K562 (cell line): ENCODE results near the gene LAMA4. TPM values are rescaled to one million over a fixed set of nuclear protein-coding genes. Genes with fewer than 3 reads are reported as not detected.

Source experiments
- ATAC-seq: fragments of 200-7000 bp; cut with Tn5 transposase; 3 replicates; pipeline ENCODE4 v1.9.1; 2020; ENCODE audit warnings: moderate library complexity
- BruUV-seq: library from RNA; stranded (reverse); fragments of 400-500 nt; replicated peaks from 2 replicates; lab custom pipeline; 2021; lab: Mats Ljungman, UMichigan
- CTCF ChIA-PET: fragments of 300-600 bp; formaldehyde crosslinking; extraction: SDS; loops from one replicate; lab custom pipeline; 2021; ENCODE audit warnings: low intra/inter-chr PET ratio; lab: Yijun Ruan, JAX
- POLR2A ChIA-PET: fragments of 300-600, 350-650 bp; sonication (Branson Sonifier 250); formaldehyde crosslinking; extraction: SDS; loops from one replicate; lab custom pipeline; 2021; ENCODE audit warnings: antibody characterized with exemption, inconsistent platforms; lab: Yijun Ruan, JAX
- DNase-seq, 4 experiments: peaks; one replicate each; pipeline versions ENCODE4 v3.0.0 to v3.0.0-alpha.2; 2011 to 2018; ENCODE audit warnings: low spot score in 3 of 4, mixed read lengths in 3 of 4; ENCODE audit errors: extremely low read depth in 1 of 4
- FAIRE-seq: peaks from 2 replicates; lab custom pipeline; 2011; peaks lifted over from hg19 to GRCh38; lab: Jason Lieb, UNC
- H2AFZ ChIP-seq: 2 replicates; pipeline ENCODE4 v1.6.0; 2011; ENCODE audit warnings: low read depth, low read length, control low read depth, inconsistent platforms
- H3K27ac ChIP-seq: fragments of 200-600 bp; 3 replicates; pipeline ENCODE4 v1.8.0; 2011; ENCODE audit warnings: low read depth, mild to moderate bottlenecking, control low read depth, inconsistent platforms, low read length, moderate library complexity, mixed read lengths; ENCODE audit errors: extremely low read depth
- H3K27me3 ChIP-seq, 2 experiments: fragments of 300-600 bp in 1 of 2; 2 replicates in 1 of 2; 3 replicates in 1 of 2; pipeline versions ENCODE4 v1.6.0 to v1.8.0; 2011; ENCODE audit warnings: inconsistent platforms in 2 of 2, low read length in 2 of 2, mild to moderate bottlenecking in 1 of 2, mixed read lengths in 1 of 2, moderate library complexity in 1 of 2; ENCODE audit not compliant: control insufficient read depth in 2 of 2, insufficient read depth in 2 of 2
- H3K36me3 ChIP-seq: fragments of 300-600 bp; 3 replicates; pipeline ENCODE4 v1.8.0; 2011; ENCODE audit warnings: mild to moderate bottlenecking, low read length, inconsistent platforms; ENCODE audit not compliant: control insufficient read depth, insufficient read depth
- H3K4me1 ChIP-seq, 2 experiments: fragments of 200-600 bp in 1 of 2; replicated peaks in 1 of 2; 2 replicates in 1 of 2; 3 replicates in 1 of 2; pipeline versions ENCODE4 v1.5.1 to v1.8.0; 2011; ENCODE audit warnings: inconsistent platforms in 2 of 2, low read length in 2 of 2, mild to moderate bottlenecking in 1 of 2, mixed read lengths in 1 of 2, moderate library complexity in 1 of 2; ENCODE audit not compliant: control insufficient read depth in 2 of 2, insufficient read depth in 2 of 2
- H3K4me2 ChIP-seq: 2 replicates; pipeline ENCODE4 v1.6.1; 2011; ENCODE audit warnings: low read length, control low read depth, inconsistent platforms, mixed read lengths; ENCODE audit not compliant: insufficient read depth
- H3K4me3 ChIP-seq: fragments of 200-600 bp; sonication (generic), shearing (Covaris generic); 2 replicates; pipeline ENCODE4 v1.5.1; 2016; ENCODE audit warnings: control low read depth, inconsistent platforms
- H3K79me2 ChIP-seq: fragments of 200-600 bp; 3 replicates; pipeline ENCODE4 v1.8.0; 2011; ENCODE audit warnings: low read length, inconsistent platforms; ENCODE audit not compliant: control insufficient read depth, insufficient read depth
- H3K9ac ChIP-seq, 2 experiments: 2 replicates each; pipeline versions ENCODE4 v1.6.0 to v1.6.1; 2011; ENCODE audit warnings: low read depth in 2 of 2, low read length in 2 of 2, control low read depth in 1 of 2, inconsistent platforms in 1 of 2, mild to moderate bottlenecking in 1 of 2, mixed read lengths in 1 of 2; ENCODE audit not compliant: insufficient read depth in 1 of 2
- H3K9me1 ChIP-seq: one replicate; pipeline ENCODE4 v1.6.0; 2011; ENCODE audit warnings: inconsistent platforms, mild to moderate bottlenecking, low read length, moderate library complexity; ENCODE audit not compliant: control insufficient read depth, insufficient read depth
- H3K9me3 ChIP-seq: replicated peaks from 2 replicates; pipeline ENCODE4 v1.5.1; 2011; ENCODE audit warnings: low read depth, low read length, inconsistent platforms; ENCODE audit not compliant: control insufficient read depth, insufficient read depth
- H4K20me1 ChIP-seq: replicated peaks from 2 replicates; pipeline ENCODE4 v1.6.1; 2011; ENCODE audit warnings: low read length, inconsistent platforms, mixed read lengths; ENCODE audit not compliant: control insufficient read depth, insufficient read depth
- BCOR ChIP-seq: fragments of 450-650 bp; IDR thresholded peaks from 2 replicates; pipeline ENCODE4 v1.6.1; 2016
- CEBPB ChIP-seq: fragments of 450-650 bp; IDR thresholded peaks from 2 replicates; pipeline ENCODE4 v1.6.1; 2016; ENCODE audit warnings: missing genetic modification characterization, missing compliant biosample characterization
- CEBPG ChIP-seq, 3 experiments: fragments of 200-800 bp in 1 of 3; sonication (Bioruptor generic) in 1 of 3; sonication (generic) in 1 of 3; formaldehyde crosslinking in 1 of 3; IDR thresholded peaks in 2 of 3; conservative IDR thresholded peaks in 1 of 3; 2 replicates each; pipeline versions ENCODE4 v1.6.1 to v1.8.0; 2016 to 2022; ENCODE audit warnings: missing compliant biosample characterization in 2 of 3, missing genetic modification characterization in 2 of 3, mild to moderate bottlenecking in 1 of 3, missing genetic modification reagents in 1 of 3
- CREB3 ChIP-seq: fragments of 450-650 bp; conservative IDR thresholded peaks from 2 replicates; pipeline ENCODE4 v1.6.1; 2016; ENCODE audit warnings: missing genetic modification characterization, low read depth, mild to moderate bottlenecking, missing compliant biosample characterization, moderate library complexity
- DNMT1 ChIP-seq: fragments of 450-650 bp; IDR thresholded peaks from 2 replicates; pipeline ENCODE4 v1.6.1; 2016; ENCODE audit warnings: antibody characterized with exemption, mild to moderate bottlenecking
- EP400 ChIP-seq: fragments of 450-650 bp; IDR thresholded peaks from 2 replicates; pipeline ENCODE4 v1.6.1; 2017; ENCODE audit warnings: antibody characterized with exemption, mild to moderate bottlenecking, moderate library complexity
- FUS ChIP-seq: fragments of 200-400 bp; formaldehyde crosslinking; optimal IDR thresholded peaks from 2 replicates; pipeline ENCODE3; 2017; ENCODE audit warnings: low read depth, low read length
- MAFF ChIP-seq: IDR thresholded peaks from 2 replicates; pipeline ENCODE4 v1.6.1; 2012; ENCODE audit warnings: low read length, improper control_type of control experiment
- NONO ChIP-seq, 2 experiments: fragments of 200-400 bp in 1 of 2; fragments of 450-650 bp in 1 of 2; formaldehyde crosslinking in 1 of 2; IDR thresholded peaks; 2 replicates each; pipeline ENCODE4 v1.6.1; 2017; ENCODE audit warnings: low read depth in 2 of 2, mild to moderate bottlenecking in 2 of 2, moderate library complexity in 2 of 2, low read length in 1 of 2
- PTRF ChIP-seq: fragments of 450-650 bp; IDR thresholded peaks from 2 replicates; pipeline ENCODE4 v1.6.1; 2016; ENCODE audit warnings: mild to moderate bottlenecking, missing genetic modification characterization, missing compliant biosample characterization
- RBFOX2 ChIP-seq: fragments of 200-400 bp; formaldehyde crosslinking; IDR thresholded peaks from 2 replicates; pipeline ENCODE4 v1.6.1; 2017; ENCODE audit warnings: low read depth, mild to moderate bottlenecking, low read length, moderate library complexity
- RFX7 ChIP-seq: fragments of 250-450 bp; sonication (Bioruptor Pico); IDR thresholded peaks from 2 replicates; pipeline ENCODE4 v1.5.1; 2021; ENCODE audit warnings: mild to moderate bottlenecking
- SAFB2 ChIP-seq: fragments of 200-400 bp; formaldehyde crosslinking; IDR thresholded peaks from 2 replicates; pipeline ENCODE4 v1.6.1; 2018; ENCODE audit warnings: borderline replicate concordance, low read length, low read depth, moderate library complexity; ENCODE audit not compliant: severe bottlenecking
- SIN3A ChIP-seq, 2 experiments: fragments of 150-350 bp in 1 of 2; IDR thresholded peaks; 2 replicates each; pipeline ENCODE4 v1.6.1; 2011 to 2016; ENCODE audit warnings: borderline replicate concordance in 2 of 2, low read depth in 2 of 2, low read length in 2 of 2, mild to moderate bottlenecking in 2 of 2, moderate library complexity in 2 of 2; ENCODE audit not compliant: control insufficient read depth in 1 of 2
- SMAD4 ChIP-seq: fragments of 250-450 bp; sonication (Bioruptor Pico); conservative IDR thresholded peaks from 2 replicates; pipeline ENCODE4 v1.8.0; 2021; ENCODE audit warnings: inconsistent platforms, mild to moderate bottlenecking, moderate library complexity
- ZC3H8 ChIP-seq: fragments of 450-650 bp; IDR thresholded peaks from 2 replicates; pipeline ENCODE4 v1.6.1; 2017
- ZEB2 ChIP-seq: fragments of 450-650 bp; IDR thresholded peaks from 2 replicates; pipeline ENCODE4 v1.6.1; 2016
- ZNF431 ChIP-seq: sonication (generic); formaldehyde crosslinking; IDR thresholded peaks from 2 replicates; pipeline ENCODE4 v1.8.0; 2022; ENCODE audit warnings: mild to moderate bottlenecking, missing genetic modification reagents
- ZNF695 ChIP-seq: fragments of 450-650 bp; formaldehyde crosslinking; IDR thresholded peaks from 2 replicates; pipeline ENCODE4 v1.4.0; 2020; ENCODE audit warnings: mild to moderate bottlenecking, moderate library complexity
- WGBS: fragments of 100-300 bp; shearing (Covaris generic); methylation state at CpG from one replicate; pipeline ENCODE4 v1.1.6; 2016; ENCODE audit warnings: low coverage, mixed read lengths; ENCODE audit not compliant: insufficient coverage; ENCODE audit errors: missing lambda C conversion rate; 5-methylcytosine and 5-hydroxymethylcytosine counted together
- in situ Hi-C: fragments of 300-500 bp; cut with MboI; formaldehyde crosslinking; loops from 4 replicates; pipeline ENCODE4 v1.15.0; 2018; ENCODE audit warnings: inconsistent platforms, mixed read lengths
- intact Hi-C: fragments of 100-400 bp; cut with micrococcal nuclease; formaldehyde crosslinking; loops from 2 replicates; pipeline ENCODE4 v1.14.2; 2022
- polyA plus RNA-seq, 8 experiments: library from polyadenylated mRNA; depleted of rRNA in 4 of 8; stranded (reverse) in 5 of 8; unstranded in 3 of 8; fragments of >200 nt; fragmentation: Nextera tagmentation in 2 of 8; fragmentation: Illumina TruSeq in 1 of 8; extraction: Ambion mirVana in 2 of 8; extraction: Trizol in 1 of 8; gene quantifications; 2 replicates each; pipeline versions ENCODE4 v1.2.1 to v1.2.3, GENCODE V29; 2011 to 2014; ENCODE audit warnings: inconsistent platforms in 1 of 8, missing spikeins in 1 of 8
- total RNA-seq, 7 experiments: library from RNA; depleted of rRNA in 6 of 7; stranded (reverse); fragments of >200 nt in 6 of 7; fragmentation: Illumina TruSeq in 2 of 7; extraction: Trizol in 2 of 7; gene quantifications; 2 replicates each; pipeline versions ENCODE4 v1.2.1 to v1.2.3, GENCODE V29; 2011 to 2021; ENCODE audit warnings: low replicate concordance in 1 of 7

The LAMA4 gene
- total and polyA plus RNA-seq, 9 of the 15 experiments (the other 6 are each of a cell fraction or from before 2014, with no cell fraction given), result 0.05 to 2.9 (median 0.51) TPM

DNA sequence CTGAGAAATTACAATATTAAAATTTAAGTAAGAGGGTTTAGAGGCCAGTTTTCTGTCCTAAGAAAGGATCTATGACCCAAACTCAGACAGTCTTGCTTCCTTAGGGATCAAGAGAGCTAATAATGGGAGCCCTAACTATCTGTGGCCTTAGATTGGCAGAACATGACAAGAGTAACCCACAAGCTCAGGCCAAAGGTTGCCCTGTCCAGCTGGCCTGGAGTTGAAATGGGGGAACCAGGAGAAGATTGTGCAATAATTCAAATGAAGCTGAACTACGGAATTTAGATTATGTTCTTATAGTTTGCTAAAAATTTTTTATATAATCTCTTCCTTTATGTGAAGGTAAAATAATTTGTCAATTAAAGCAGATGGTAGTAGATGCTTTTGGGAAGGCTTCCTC lies 26.4 kb downstream of the LAMA4 start:
- ChIA-PET CTCF (no interaction called here), POLR2A (no interaction called here)
- intact Hi-C loops, result no loop called here

DNA sequence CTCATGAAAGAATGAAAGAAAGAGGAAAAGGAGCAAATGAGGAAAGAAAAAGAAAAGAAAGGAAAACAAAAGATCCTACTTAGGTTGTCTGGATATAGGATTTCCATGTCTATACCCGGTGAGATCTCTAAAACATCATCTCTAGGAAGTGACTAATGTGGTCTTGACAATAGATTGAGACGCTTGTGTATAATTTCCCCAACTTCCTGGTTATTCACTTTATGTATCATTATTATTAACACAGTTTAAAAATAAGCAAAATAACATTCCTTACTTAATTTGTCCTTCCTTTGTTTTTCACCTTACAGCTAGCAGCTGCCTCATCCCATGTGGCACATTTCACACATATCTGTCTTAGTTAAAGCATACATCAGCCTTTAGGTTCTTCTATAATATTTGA lies 27.0 kb downstream of the LAMA4 start:
- no peaks in the 10 kb centered on the region for H3K36me3 ChIP-seq
- no peaks in the 10 kb centered on the region for H3K4me1 ChIP-seq
- no TSS peak for BruUV-seq
- ATAC-seq, result no peak
- H3K4me2 ChIP-seq, result no peak overlapping the region
- H3K9me1 ChIP-seq, result no peaks in the 10 kb centered on the region
- H2AFZ ChIP-seq, result no peak overlapping the region
- no peak overlapping the region for H3K4me3 ChIP-seq
- 0% methylated on average over 2 of the region's 2 CpGs for WGBS
- CTCF ChIA-PET, result no interaction called here
- TF ChIP-seq MAFF, result no peak
- TF ChIP-seq FUS, result no peak
- no peak for TF ChIP-seq DNMT1
- no peak for TF ChIP-seq ZNF695 (CRISPR knock-in tag)
- TF ChIP-seq CREB3 (tag), result no peak
- TF ChIP-seq SMAD4 (CRISPR knock-in tag), result no peak
- no peak for TF ChIP-seq ZC3H8
- no peak for TF ChIP-seq PTRF (tag)
- no peak for TF ChIP-seq BCOR
- no peak for TF ChIP-seq SAFB2
- TF ChIP-seq SIN3A (IDR thresholded peaks at IDR 0.05; ENCODE audit: borderline replicate concordance in 2 of 2, control insufficient read depth in 1 of 2, low read depth in 2 of 2, low read length in 2 of 2), result no peak
- TF ChIP-seq ZEB2, result no peak
- no peak for TF ChIP-seq ZNF431 (CRISPR knock-in tag)
- TF ChIP-seq, all 486 proteins: peak for 0
- no peaks in the 10 kb centered on the region for H3K27me3 ChIP-seq
- H3K9ac ChIP-seq, result no peak overlapping the region
- no peaks in the 10 kb centered on the region for H3K9me3 ChIP-seq
- no peaks in the 10 kb centered on the region for H3K79me2 ChIP-seq
- POLR2A ChIA-PET, result no interaction called here
- in situ Hi-C loops (no loop called here), intact Hi-C loops (no loop called here)
- FAIRE-seq (no peak), DNase-seq (no peak)
- H4K20me1 ChIP-seq, result no peaks in the 10 kb centered on the region
- no peak overlapping the region for H3K27ac ChIP-seq

More for the DNA sequence above, 26.4 kb downstream of the LAMA4 start:
- Histone ChIP-seq H3K4me2 (no peak overlapping the region), H3K79me2 (no peaks in the 10 kb centered on the region), H3K9me3 (no peaks in the 10 kb centered on the region), H3K9me1 (no peaks in the 10 kb centered on the region), H4K20me1 (no peaks in the 10 kb centered on the region), H3K9ac (no peak overlapping the region), H3K27ac (no peak overlapping the region), H3K4me3 (no peak overlapping the region), H3K27me3 (no peaks in the 10 kb centered on the region), H3K36me3 (no peaks in the 10 kb centered on the region), H2AFZ (no peak overlapping the region), H3K4me1 (no peaks in the 10 kb centered on the region)
- BruUV-seq, result no TSS peak
- in situ Hi-C loops, result no loop called here
- WGBS, result 0% methylated on average over 1 of the region's 1 CpG
- ATAC-seq, result no peak
- DNase-seq, result no peak
- TF ChIP-seq RFX7 (CRISPR knock-in tag) (no peak), RBFOX2 (no peak), EP400 (no peak), CEBPB (tag) (peak; percentile 73), CEBPG (CRISPR knock-in tag; IDR thresholded peaks at IDR 0.05) (no peak), CEBPG (tag; conservative IDR thresholded peaks at IDR 0.05 in 1 of 2, IDR thresholded peaks at IDR 0.05 in 1 of 2) (peak in 1 of 2 experiments; percentile 78; a peak in 2 of 4 replicates), NONO (IDR thresholded peaks at IDR 0.05; ENCODE audit: low read depth in 2 of 2, low read length in 1 of 2) (no peak)
- no peak for FAIRE-seq
